HEK293 (cell line): ENCODE results near the gene BPNT1.

Source experiments
- CTCF ChIA-PET: fragments of 350-600 bp; formaldehyde crosslinking; extraction: SDS; loops from one replicate; lab custom pipeline; 2021; ENCODE audit warnings: antibody characterized with exemption; lab: Yijun Ruan, JAX
- POLR2A ChIA-PET: fragments of 300-600 bp; formaldehyde crosslinking; extraction: SDS; loops from one replicate; lab custom pipeline; 2020; ENCODE audit warnings: antibody characterized with exemption, inconsistent platforms; lab: Yijun Ruan, JAX
- H3K27ac ChIP-seq: fragments of 200-500 bp; sonication (Bioruptor generic); 2 replicates; pipeline ENCODE4 v1.5.1; 2014; ENCODE audit warnings: low read depth, low read length, control low read depth, inconsistent platforms; ENCODE audit errors: extremely low read depth
- H3K36me3 ChIP-seq, 2 experiments: fragments of 200-500 bp in 1 of 2; sonication (Bioruptor generic) in 1 of 2; 1 replicate in 1 of 2; 2 replicates in 1 of 2; pipeline ENCODE4 v1.5.1; 2014 to 2017; ENCODE audit warnings: inconsistent platforms in 2 of 2, low read length in 2 of 2; ENCODE audit not compliant: control insufficient read depth in 2 of 2, insufficient read depth in 1 of 2
- H3K4me1 ChIP-seq: fragments of 200-500 bp; sonication (Bioruptor generic); 2 replicates; pipeline ENCODE4 v1.5.1; 2014; ENCODE audit warnings: mild to moderate bottlenecking, low read length, inconsistent platforms; ENCODE audit not compliant: control insufficient read depth, insufficient read depth
- H3K4me3 ChIP-seq: 2 replicates; pipeline ENCODE4 v1.5.1; 2011; ENCODE audit warnings: low read depth, mild to moderate bottlenecking, control low read depth, low read length, moderate library complexity
- H3K9me3 ChIP-seq: fragments of 200-500 bp; sonication (Bioruptor generic); 2 replicates; pipeline ENCODE4 v1.5.1; 2014; ENCODE audit warnings: low read depth, low read length, inconsistent platforms; ENCODE audit not compliant: control insufficient read depth, insufficient read depth
- BCL11A ChIP-seq: fragments of 450-650 bp; formaldehyde crosslinking; IDR thresholded peaks from 2 replicates; pipeline ENCODE4 v1.5.1; 2016; ENCODE audit warnings: low read depth, missing biosample characterization, missing genetic modification characterization
- HOXD13 ChIP-seq: sonication (generic); formaldehyde crosslinking; IDR thresholded peaks from 2 replicates; pipeline ENCODE4 v1.8.0; 2022; ENCODE audit warnings: missing genetic modification reagents, borderline replicate concordance
- MEIS1 ChIP-seq: sonication (generic); formaldehyde crosslinking; IDR thresholded peaks from 2 replicates; pipeline ENCODE4 v1.8.1; 2022; ENCODE audit warnings: missing genetic modification reagents, mild to moderate bottlenecking, borderline replicate concordance
- PRDM10 ChIP-seq: fragments of 450-650 bp; formaldehyde crosslinking; IDR thresholded peaks from 2 replicates; pipeline ENCODE4 v1.5.1; 2016; ENCODE audit warnings: missing biosample characterization, missing genetic modification characterization
- PRDM4 ChIP-seq: fragments of 450-650 bp; formaldehyde crosslinking; IDR thresholded peaks from 2 replicates; pipeline ENCODE4 v1.5.1; 2017; ENCODE audit warnings: missing biosample characterization, missing genetic modification characterization
- SETDB1 ChIP-seq: IDR thresholded peaks from one replicate; pipeline ENCODE4 v1.6.1; 2017; ENCODE audit warnings: mild to moderate bottlenecking, low read length, moderate library complexity, mixed read lengths; ENCODE audit not compliant: insufficient read length
- ZBTB48 ChIP-seq: fragments of 450-650 bp; formaldehyde crosslinking; IDR thresholded peaks from 2 replicates; pipeline ENCODE4 v1.5.1; 2016; ENCODE audit warnings: missing biosample characterization, missing genetic modification characterization
- ZFP69B ChIP-seq: fragments of 450-650 bp; formaldehyde crosslinking; IDR thresholded peaks from 2 replicates; pipeline ENCODE4 v1.5.1; 2016; ENCODE audit warnings: missing biosample characterization, missing genetic modification characterization
- ZNF146 ChIP-seq: fragments of 450-650 bp; formaldehyde crosslinking; IDR thresholded peaks from 2 replicates; pipeline ENCODE4 v1.5.1; 2016; ENCODE audit warnings: missing biosample characterization, missing genetic modification characterization
- ZNF16 ChIP-seq: fragments of 450-650 bp; formaldehyde crosslinking; IDR thresholded peaks from 2 replicates; pipeline ENCODE4 v1.5.1; 2016; ENCODE audit warnings: low read depth, missing biosample characterization, missing genetic modification characterization
- ZNF174 ChIP-seq: fragments of 450-650 bp; formaldehyde crosslinking; IDR thresholded peaks from 2 replicates; pipeline ENCODE4 v1.5.0; 2017; ENCODE audit warnings: missing biosample characterization, mild to moderate bottlenecking, missing genetic modification characterization
- ZNF184 ChIP-seq: fragments of 450-650 bp; IDR thresholded peaks from 2 replicates; pipeline ENCODE4 v1.5.1; 2018; ENCODE audit warnings: missing biosample characterization, mild to moderate bottlenecking, missing genetic modification characterization
- ZNF19 ChIP-seq: fragments of 450-650 bp; formaldehyde crosslinking; IDR thresholded peaks from 2 replicates; pipeline ENCODE4; 2016; ENCODE audit warnings: missing biosample characterization, missing genetic modification characterization, low read depth
- ZNF324 ChIP-seq: fragments of 450-650 bp; formaldehyde crosslinking; IDR thresholded peaks from 2 replicates; pipeline ENCODE4 v1.5.1; 2016; ENCODE audit warnings: missing biosample characterization, missing genetic modification characterization
- ZNF350 ChIP-seq: fragments of 450-650 bp; formaldehyde crosslinking; IDR thresholded peaks from 2 replicates; pipeline ENCODE4 v1.5.0; 2017; ENCODE audit warnings: missing biosample characterization, mild to moderate bottlenecking, missing genetic modification characterization
- ZNF354C ChIP-seq: fragments of 450-650 bp; formaldehyde crosslinking; IDR thresholded peaks from 2 replicates; pipeline ENCODE4 v1.5.1; 2016; ENCODE audit warnings: missing biosample characterization, missing genetic modification characterization, low read depth, borderline replicate concordance
- ZNF404 ChIP-seq: fragments of 450-650 bp; formaldehyde crosslinking; IDR thresholded peaks from 2 replicates; pipeline ENCODE4 v1.5.1; 2017; ENCODE audit warnings: missing biosample characterization, missing genetic modification characterization
- ZNF560 ChIP-seq: fragments of 450-650 bp; formaldehyde crosslinking; IDR thresholded peaks from 2 replicates; pipeline ENCODE4 v1.5.1; 2017; ENCODE audit warnings: missing biosample characterization, missing genetic modification characterization, borderline replicate concordance
- ZNF600 ChIP-seq: fragments of 450-650 bp; formaldehyde crosslinking; IDR thresholded peaks from 2 replicates; pipeline ENCODE4 v1.5.1; 2016; ENCODE audit warnings: missing biosample characterization, missing genetic modification characterization
- ZNF624 ChIP-seq: fragments of 450-650 bp; formaldehyde crosslinking; IDR thresholded peaks from 2 replicates; pipeline ENCODE4 v1.5.1; 2017; ENCODE audit warnings: missing biosample characterization, missing genetic modification characterization
- ZNF658 ChIP-seq: fragments of 450-650 bp; formaldehyde crosslinking; IDR thresholded peaks from 2 replicates; pipeline ENCODE4; 2016; ENCODE audit warnings: missing biosample characterization, missing genetic modification characterization
- ZNF664 ChIP-seq: fragments of 450-650 bp; formaldehyde crosslinking; IDR thresholded peaks from 2 replicates; pipeline ENCODE4 v1.5.1; 2016; ENCODE audit warnings: missing biosample characterization, missing genetic modification characterization
- ZNF792 ChIP-seq: fragments of 450-650 bp; formaldehyde crosslinking; IDR thresholded peaks from 2 replicates; pipeline ENCODE4 v1.5.1; 2016; ENCODE audit warnings: missing biosample characterization, missing genetic modification characterization
- TF ChIP-seq, protein P1 (sequence below): fragments of 450-650 bp; formaldehyde crosslinking; IDR thresholded peaks from 2 replicates; pipeline ENCODE4 v1.5.1; 2016; ENCODE audit warnings: missing biosample characterization, missing genetic modification characterization
- TF ChIP-seq, protein P2 (sequence below): fragments of 450-650 bp; formaldehyde crosslinking; IDR thresholded peaks from 2 replicates; pipeline ENCODE4 v1.5.1; 2016; ENCODE audit warnings: missing biosample characterization, missing genetic modification characterization, low read depth
- TF ChIP-seq, protein P3 (sequence below): fragments of 450-650 bp; formaldehyde crosslinking; IDR thresholded peaks from 2 replicates; pipeline ENCODE4 v1.5.1; 2016; ENCODE audit warnings: missing biosample characterization, missing genetic modification characterization

BPNT1 gene

DNA sequence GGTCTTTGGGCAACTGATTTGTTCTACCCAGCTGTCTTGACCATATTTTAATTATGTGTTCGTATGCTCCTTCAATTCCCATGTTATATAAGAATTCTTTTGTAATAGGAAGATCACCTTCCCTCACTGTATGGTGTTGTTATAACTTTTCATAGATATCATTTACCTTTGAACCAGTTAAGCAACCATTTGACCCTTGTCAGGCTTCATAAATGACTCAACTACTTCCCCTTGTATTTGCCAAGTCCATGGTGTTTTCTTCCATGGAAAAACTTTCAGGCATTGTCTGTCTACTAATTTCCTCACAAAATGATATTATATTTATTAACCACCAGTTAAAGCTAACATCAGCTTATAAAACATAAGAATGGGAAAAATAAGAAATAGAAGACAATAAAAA lies 5.1 kb downstream of the BPNT1 start:
- TF ChIP-seq ZNF792 (no peak), ZNF184 (tag by site-specific recombination) (no peak), ZNF624 (tag by site-specific recombination) (no peak), ZNF354C (tag by site-specific recombination) (no peak), ZBTB48 (no peak), ZNF658 (tag by site-specific recombination) (no peak), BCL11A (no peak), PRDM10 (tag by site-specific recombination) (no peak), ZFP69B (tag by site-specific recombination) (no peak), ZNF19 (tag by site-specific recombination) (no peak), HOXD13 (CRISPR knock-in tag) (no peak), ZNF350 (tag by site-specific recombination) (no peak), ZNF600 (no peak), ZNF16 (tag by site-specific recombination) (no peak), ZNF146 (tag by site-specific recombination) (no peak)
- TF ChIP-seq, protein P1, sequence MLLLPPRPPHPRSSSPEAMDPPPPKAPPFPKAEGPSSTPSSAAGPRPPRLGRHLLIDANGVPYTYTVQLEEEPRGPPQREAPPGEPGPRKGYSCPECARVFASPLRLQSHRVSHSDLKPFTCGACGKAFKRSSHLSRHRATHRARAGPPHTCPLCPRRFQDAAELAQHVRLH (tag by site-specific recombination): no peak
- TF ChIP-seq, protein P2, sequence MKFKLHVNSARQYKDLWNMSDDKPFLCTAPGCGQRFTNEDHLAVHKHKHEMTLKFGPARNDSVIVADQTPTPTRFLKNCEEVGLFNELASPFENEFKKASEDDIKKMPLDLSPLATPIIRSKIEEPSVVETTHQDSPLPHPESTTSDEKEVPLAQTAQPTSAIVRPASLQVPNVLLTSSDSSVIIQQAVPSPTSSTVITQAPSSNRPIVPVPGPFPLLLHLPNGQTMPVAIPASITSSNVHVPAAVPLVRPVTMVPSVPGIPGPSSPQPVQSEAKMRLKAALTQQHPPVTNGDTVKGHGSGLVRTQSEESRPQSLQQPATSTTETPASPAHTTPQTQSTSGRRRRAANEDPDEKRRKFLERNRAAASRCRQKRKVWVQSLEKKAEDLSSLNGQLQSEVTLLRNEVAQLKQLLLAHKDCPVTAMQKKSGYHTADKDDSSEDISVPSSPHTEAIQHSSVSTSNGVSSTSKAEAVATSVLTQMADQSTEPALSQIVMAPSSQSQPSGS (tag by site-specific recombination): no peak
- TF ChIP-seq, protein P3, sequence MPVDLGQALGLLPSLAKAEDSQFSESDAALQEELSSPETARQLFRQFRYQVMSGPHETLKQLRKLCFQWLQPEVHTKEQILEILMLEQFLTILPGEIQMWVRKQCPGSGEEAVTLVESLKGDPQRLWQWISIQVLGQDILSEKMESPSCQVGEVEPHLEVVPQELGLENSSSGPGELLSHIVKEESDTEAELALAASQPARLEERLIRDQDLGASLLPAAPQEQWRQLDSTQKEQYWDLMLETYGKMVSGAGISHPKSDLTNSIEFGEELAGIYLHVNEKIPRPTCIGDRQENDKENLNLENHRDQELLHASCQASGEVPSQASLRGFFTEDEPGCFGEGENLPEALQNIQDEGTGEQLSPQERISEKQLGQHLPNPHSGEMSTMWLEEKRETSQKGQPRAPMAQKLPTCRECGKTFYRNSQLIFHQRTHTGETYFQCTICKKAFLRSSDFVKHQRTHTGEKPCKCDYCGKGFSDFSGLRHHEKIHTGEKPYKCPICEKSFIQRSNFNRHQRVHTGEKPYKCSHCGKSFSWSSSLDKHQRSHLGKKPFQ (tag by site-specific recombination): no peak
- Histone ChIP-seq H3K4me1 (no peaks in the 10 kb centered on the region), H3K36me3 (peaks cover 6 to 12% of the 10 kb centered on the region in 2 experiments; a peak in 2 of 3 replicates), H3K4me3 (no peak overlapping the region), H3K27ac (no peak overlapping the region), H3K9me3 (no peaks in the 10 kb centered on the region)
- CTCF ChIA-PET: interaction anchor here (0.7 to 1.1 kb wide), 2 partner anchors 10 to 12 kb away, joined by 3 to 9 read pairs; no protein-coding TSS in a partner anchor
- POLR2A ChIA-PET: no interaction called here

DNA sequence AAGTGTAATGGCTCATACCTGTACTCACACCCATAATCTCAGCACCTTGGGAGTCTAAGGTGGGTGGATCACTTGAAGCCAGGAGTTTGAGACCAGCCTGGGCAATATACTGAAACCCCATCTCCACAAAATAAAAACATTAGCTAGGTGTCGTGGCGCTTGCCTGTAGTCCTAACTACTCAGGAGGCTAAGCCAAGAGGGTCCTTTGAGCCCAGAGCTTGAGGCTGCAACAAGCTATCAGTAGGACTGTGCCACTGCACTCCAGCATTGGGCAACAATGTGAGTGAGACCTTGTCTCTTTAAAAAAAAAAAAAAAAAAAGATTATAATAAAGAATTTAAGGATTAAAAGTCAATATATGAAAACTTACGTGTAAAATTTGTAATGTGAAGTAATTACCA lies 11.7 kb downstream of the BPNT1 start:
- Histone ChIP-seq H3K4me3 (no peak overlapping the region), H3K9me3 (no peaks in the 10 kb centered on the region), H3K27ac (no peak overlapping the region), H3K4me1 (no peaks in the 10 kb centered on the region), H3K36me3 (peaks cover 12 to 25% of the 10 kb centered on the region in 2 experiments; a peak in 2 of 3 replicates)
- CTCF ChIA-PET: no interaction called here
- POLR2A ChIA-PET: no interaction called here
- no peak for TF ChIP-seq ZNF324
- TF ChIP-seq ZNF600: no peak
- TF ChIP-seq ZNF664 (tag by site-specific recombination): no peak
- TF ChIP-seq SETDB1: no peak
- TF ChIP-seq MEIS1: no peak
- no peak for TF ChIP-seq PRDM4
- TF ChIP-seq ZNF404 (tag by site-specific recombination): no peak
- TF ChIP-seq, protein P3 (tag by site-specific recombination): no peak
- TF ChIP-seq ZNF174 (tag by site-specific recombination): no peak
- no peak for TF ChIP-seq ZNF560 (tag by site-specific recombination)
